GM21723 (cell line): ENCODE data around the gene SNORC.

ENCODE experiments used
- ATAC-seq: cut with Tn5 transposase; IDR thresholded peaks from one replicate; pipeline ENCODE4 v1.9.1; 2021; ENCODE audit warnings: mild to moderate bottlenecking, moderate library complexity; ENCODE audit not compliant: unreplicated experiment

SNORC gene

DNA sequence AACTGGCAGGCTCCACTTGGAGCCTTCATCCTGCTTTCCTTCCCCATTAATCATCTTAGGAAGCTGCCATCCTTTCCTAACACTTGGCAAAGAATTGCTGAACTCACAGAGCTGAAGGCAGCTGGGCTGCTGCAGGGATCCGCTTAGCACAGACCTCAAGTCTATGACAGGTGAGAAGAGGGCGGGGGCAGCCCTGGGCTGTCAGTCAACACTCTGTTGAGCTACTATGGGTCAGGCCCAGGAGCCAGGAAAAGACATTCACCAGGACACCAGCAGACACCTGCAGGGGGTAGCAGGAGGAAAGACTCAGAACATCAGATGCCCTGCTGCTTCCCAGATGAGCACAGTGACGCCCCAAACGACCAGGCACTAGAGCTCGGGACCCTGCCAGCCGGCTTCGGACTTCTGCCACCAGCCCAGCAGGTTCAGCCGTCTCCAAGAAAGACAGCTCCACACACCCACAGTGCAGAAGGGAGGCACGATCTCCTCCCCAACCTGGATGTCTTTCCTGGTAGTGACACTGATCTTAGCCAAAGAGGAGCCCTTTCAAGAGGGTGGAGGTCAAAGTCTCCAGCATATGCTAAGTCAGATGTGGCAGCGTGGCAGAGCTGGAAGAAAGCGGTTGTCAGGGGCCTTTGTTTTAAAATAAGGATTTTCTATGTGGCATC, 55.2 kb downstream of the SNORC start:
- ATAC-seq: no peak

DNA sequence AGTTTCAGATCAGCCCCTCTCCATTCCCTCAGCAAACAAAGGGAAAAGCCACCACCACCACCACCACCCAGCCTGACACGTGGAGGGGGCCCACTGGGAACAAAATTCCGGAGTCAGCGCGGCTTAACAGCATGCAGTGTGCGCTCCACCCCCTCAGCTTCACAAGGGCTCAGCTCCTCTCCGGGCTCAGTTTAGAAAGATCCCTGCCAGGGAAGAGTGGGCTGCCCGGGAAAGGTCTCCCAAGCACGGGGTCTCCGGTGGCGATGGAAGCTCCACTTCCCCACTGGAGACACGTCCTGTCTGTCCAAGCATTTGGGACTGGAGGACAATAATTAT, 55.7 kb downstream of the SNORC start:
- ATAC-seq: no peak

DNA sequence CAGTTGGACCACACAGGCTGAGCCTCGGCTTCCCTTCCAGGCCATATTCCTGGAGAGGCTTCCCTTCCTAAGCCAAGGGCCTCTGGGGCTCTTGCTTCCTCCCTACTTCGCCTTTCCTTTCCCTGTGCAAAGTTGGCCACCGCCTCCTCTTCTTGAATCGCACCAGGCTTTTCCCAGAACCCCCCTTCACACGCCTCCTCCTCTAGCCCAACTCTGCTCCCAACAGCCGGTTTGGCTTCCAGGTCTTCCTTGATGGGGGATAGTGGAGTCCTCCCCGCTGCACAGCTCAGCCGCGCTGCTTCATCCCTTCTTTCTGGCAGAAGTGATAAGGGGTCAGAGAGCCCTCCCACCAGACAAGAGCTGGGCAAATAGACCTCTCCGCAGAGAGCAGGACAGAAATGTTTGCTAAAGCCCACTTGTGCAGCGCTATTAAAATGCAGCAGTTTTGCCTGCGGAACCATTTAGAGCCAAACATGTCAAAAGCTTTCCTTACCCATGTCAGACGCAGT, 56.4 kb downstream of the SNORC start:
- ATAC-seq: no peak

DNA sequence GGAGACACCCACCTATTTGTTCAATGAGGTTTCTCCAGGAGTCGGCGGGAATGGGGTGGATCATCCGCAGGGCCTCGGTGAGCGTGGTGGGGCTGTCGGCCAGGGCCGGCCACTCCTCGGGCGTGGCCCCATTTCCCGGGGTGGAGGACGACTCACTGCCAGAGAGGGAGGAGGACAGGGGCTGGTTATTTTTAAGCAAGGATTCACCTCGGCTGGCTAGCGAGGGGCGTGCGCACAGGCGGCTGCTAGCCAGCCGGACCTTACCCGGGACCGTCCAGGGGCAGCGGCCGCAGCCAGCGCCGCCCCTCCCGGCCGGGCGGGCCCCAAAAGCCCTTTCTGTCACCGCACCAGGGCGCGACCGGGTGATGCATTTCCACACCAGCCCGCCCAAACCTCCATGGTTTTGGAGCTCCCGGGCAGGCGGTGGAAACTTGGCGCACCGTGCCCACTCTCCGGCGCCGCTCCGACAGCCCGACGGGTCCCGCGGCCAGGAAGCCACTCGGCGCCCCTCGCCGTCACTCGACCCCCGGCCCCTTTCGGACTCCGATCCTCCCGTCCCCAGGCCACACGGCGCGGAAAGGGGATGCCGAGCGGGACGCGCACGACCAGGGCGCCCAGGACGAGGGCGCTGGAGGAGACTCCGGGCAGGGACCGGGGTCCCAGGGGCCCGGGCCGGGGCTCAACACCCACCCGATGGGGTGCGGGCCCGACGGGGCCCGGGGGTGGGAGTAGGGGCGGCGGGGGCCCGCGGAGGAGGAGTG, 57.1 kb downstream of the SNORC start:
- ATAC-seq: no peak

DNA sequence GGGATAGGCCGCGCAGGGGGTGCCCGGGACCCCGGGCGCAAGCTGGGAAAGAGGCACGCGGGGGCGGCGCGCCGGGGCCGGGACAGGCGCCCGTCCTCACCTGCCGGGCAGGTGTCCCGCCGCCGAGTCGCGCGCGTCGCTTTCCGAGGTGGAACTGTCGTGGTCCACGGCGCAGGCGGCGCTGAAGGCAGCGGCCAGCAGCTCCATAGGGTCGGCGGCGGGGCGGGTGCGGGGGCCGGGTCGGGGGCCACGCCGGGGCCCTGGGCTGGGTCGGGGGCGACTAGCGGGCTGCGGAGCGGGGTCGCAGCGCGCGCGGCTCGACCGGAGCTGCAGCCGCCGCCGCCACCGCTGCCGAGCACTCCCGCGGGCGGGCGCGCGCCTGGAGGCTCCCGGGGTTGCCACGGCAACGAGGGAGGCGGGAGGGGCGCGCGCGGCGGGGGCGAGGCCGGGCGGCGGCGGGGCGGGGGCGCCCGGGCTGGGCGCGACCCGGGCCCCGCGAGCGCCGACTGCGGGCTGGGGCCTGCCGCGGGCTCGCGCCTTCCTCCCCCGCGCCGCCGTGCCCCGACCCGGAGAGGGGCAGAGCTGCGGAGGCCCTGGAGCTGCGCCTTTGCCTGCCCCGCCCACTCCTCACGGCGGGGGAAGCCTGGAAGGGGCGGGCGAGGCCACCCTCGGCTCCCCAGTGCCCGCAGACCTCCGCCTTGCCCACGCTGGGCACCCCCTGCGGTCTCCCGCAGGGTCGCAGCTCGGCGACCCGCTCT, 57.9 kb downstream of the SNORC start:
- no peak for ATAC-seq
